ENCODE measurements around the gene PSEN1.

DNA sequence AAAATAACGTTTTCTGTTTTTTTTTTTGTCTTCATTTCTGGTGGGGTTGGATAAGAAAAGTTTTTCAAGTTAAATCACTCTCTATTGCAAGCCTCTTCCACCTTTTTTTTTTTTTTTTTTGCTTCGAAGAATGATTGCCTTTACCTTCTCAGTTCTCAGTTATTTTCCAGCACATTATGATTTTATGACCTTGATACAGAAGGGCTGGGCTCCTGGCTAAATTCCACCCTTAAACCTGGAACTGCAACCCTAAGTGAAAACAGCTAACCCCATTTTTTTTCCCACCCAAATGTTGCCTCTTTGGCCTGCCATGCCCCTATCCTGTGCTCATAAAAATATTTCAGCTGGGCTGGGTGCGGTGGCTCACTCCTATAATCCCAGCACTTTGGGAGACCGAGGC, 31.4 kb downstream of the PSEN1 start:
- TF ChIP-seq ZBED1 (IDR thresholded peaks at IDR 0.05; ENCODE audit: borderline replicate concordance) (no peak), EZH2 (IDR thresholded peaks at IDR 0.05; ENCODE audit: borderline replicate concordance, control insufficient read depth, low read depth, low read length) (no peak), POLR2A (IDR thresholded peaks at IDR 0.05; ENCODE audit: low read depth, low read length) (no peak), FOS (IDR thresholded peaks at IDR 0.05; ENCODE audit: borderline replicate concordance, extremely low read depth, insufficient read length) (no peak), MYC (IDR thresholded peaks at IDR 0.05; ENCODE audit: insufficient read depth, insufficient read length, insufficient replicate concordance, low read length, severe bottlenecking) (no peak), CHD4 (IDR thresholded peaks at IDR 0.05) (no peak), SIN3A (IDR thresholded peaks at IDR 0.05; ENCODE audit: low read depth, low read length) (no peak), BRCA1 (IDR thresholded peaks at IDR 0.05; ENCODE audit: low read depth, low read length) (no peak), NBN (IDR thresholded peaks at IDR 0.05) (no peak), YBX1 (IDR thresholded peaks at IDR 0.05) (no peak)
- TF ChIP-seq, protein P1, sequence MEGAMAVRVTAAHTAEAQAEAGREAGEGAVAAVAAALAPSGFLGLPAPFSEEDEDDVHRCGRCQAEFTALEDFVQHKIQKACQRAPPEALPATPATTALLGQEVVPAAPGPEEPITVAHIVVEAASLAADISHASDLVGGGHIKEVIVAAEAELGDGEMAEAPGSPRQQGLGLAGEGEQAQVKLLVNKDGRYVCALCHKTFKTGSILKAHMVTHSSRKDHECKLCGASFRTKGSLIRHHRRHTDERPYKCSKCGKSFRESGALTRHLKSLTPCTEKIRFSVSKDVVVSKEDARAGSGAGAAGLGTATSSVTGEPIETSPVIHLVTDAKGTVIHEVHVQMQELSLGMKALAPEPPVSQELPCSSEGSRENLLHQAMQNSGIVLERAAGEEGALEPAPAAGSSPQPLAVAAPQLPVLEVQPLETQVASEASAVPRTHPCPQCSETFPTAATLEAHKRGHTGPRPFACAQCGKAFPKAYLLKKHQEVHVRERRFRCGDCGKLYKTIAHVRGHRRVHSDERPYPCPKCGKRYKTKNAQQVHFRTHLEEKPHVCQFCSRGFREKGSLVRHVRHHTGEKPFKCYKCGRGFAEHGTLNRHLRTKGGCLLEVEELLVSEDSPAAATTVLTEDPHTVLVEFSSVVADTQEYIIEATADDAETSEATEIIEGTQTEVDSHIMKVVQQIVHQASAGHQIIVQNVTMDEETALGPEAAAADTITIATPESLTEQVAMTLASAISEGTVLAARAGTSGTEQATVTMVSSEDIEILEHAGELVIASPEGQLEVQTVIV (IDR thresholded peaks at IDR 0.05; ENCODE audit: borderline replicate concordance, partially characterized antibody) = no peak
- TF ChIP-seq, protein P2, sequence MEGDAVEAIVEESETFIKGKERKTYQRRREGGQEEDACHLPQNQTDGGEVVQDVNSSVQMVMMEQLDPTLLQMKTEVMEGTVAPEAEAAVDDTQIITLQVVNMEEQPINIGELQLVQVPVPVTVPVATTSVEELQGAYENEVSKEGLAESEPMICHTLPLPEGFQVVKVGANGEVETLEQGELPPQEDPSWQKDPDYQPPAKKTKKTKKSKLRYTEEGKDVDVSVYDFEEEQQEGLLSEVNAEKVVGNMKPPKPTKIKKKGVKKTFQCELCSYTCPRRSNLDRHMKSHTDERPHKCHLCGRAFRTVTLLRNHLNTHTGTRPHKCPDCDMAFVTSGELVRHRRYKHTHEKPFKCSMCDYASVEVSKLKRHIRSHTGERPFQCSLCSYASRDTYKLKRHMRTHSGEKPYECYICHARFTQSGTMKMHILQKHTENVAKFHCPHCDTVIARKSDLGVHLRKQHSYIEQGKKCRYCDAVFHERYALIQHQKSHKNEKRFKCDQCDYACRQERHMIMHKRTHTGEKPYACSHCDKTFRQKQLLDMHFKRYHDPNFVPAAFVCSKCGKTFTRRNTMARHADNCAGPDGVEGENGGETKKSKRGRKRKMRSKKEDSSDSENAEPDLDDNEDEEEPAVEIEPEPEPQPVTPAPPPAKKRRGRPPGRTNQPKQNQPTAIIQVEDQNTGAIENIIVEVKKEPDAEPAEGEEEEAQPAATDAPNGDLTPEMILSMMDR (IDR thresholded peaks at IDR 0.05 in 2 of 3, conservative IDR thresholded peaks at IDR 0.05 in 1 of 3; ENCODE audit: control insufficient read depth in 2 of 3, extremely low read depth in 1 of 3, insufficient read depth in 1 of 3, low read depth in 3 of 3, low read length in 3 of 3) = no peak
- TF ChIP-seq, protein P3, sequence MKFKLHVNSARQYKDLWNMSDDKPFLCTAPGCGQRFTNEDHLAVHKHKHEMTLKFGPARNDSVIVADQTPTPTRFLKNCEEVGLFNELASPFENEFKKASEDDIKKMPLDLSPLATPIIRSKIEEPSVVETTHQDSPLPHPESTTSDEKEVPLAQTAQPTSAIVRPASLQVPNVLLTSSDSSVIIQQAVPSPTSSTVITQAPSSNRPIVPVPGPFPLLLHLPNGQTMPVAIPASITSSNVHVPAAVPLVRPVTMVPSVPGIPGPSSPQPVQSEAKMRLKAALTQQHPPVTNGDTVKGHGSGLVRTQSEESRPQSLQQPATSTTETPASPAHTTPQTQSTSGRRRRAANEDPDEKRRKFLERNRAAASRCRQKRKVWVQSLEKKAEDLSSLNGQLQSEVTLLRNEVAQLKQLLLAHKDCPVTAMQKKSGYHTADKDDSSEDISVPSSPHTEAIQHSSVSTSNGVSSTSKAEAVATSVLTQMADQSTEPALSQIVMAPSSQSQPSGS (IDR thresholded peaks at IDR 0.05; ENCODE audit: low read length) = no peak
- TF ChIP-seq, protein P4, sequence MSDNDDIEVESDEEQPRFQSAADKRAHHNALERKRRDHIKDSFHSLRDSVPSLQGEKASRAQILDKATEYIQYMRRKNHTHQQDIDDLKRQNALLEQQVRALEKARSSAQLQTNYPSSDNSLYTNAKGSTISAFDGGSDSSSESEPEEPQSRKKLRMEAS (IDR thresholded peaks at IDR 0.05; ENCODE audit: low read depth, low read length) = no peak

Data from GM12878 (cell line).